ENCODE measurements around the gene FBXW10B.
"Not testable (repeated sequence)": the region's sequence is repeated elsewhere in the genome, so short reads cannot be mapped to it uniquely, and the experiment has no call there.

DNA sequence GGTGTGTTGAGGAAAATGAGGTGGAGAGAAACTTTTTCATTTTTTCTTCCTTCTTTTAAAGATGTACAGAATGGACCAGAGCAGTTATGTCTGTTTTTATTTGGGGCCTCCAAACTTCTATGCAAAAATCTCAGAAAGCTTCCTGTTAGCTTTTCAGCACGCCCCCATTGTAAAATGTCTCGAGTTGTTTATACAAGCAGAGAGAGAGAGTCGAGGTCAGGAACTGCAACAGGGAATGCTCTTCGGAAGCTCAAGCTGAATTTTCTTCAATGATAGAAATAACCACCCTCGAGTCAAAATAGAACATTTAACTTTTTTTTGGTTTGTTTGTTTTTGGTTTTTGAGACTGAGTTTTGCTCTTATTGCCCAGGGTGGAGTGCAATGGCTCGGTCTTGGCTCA, 3.7 kb downstream of the FBXW10B start:
- TF ChIP-seq, protein P1, sequence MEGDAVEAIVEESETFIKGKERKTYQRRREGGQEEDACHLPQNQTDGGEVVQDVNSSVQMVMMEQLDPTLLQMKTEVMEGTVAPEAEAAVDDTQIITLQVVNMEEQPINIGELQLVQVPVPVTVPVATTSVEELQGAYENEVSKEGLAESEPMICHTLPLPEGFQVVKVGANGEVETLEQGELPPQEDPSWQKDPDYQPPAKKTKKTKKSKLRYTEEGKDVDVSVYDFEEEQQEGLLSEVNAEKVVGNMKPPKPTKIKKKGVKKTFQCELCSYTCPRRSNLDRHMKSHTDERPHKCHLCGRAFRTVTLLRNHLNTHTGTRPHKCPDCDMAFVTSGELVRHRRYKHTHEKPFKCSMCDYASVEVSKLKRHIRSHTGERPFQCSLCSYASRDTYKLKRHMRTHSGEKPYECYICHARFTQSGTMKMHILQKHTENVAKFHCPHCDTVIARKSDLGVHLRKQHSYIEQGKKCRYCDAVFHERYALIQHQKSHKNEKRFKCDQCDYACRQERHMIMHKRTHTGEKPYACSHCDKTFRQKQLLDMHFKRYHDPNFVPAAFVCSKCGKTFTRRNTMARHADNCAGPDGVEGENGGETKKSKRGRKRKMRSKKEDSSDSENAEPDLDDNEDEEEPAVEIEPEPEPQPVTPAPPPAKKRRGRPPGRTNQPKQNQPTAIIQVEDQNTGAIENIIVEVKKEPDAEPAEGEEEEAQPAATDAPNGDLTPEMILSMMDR (IDR thresholded peaks at IDR 0.05): not testable (repeated sequence)
- not testable (repeated sequence) for TF ChIP-seq POLR2A (IDR thresholded peaks at IDR 0.05)

Measured in heart left ventricle (tissue), 13 donors.